Activated naive CD4-positive, alpha-beta T cell treated with anti-CD3 and anti-CD28 coated beads, Interleukin-2, amount 50 U/mL, for 24 hours (primary cell): ENCODE data around the gene GPAT3.

ENCODE experiments used
- H3K27ac Mint-ChIP-seq: one replicate; pipeline ENCODE4 v1.8.0; 2021; ENCODE audit warnings: mild to moderate bottlenecking, mixed read lengths
- H3K27me3 Mint-ChIP-seq: one replicate; pipeline ENCODE4 v1.8.0; 2021; ENCODE audit warnings: mixed read lengths
- H3K36me3 Mint-ChIP-seq: one replicate; pipeline ENCODE4 v1.8.0; 2021; ENCODE audit warnings: mixed read lengths
- H3K4me1 Mint-ChIP-seq: one replicate; pipeline ENCODE4 v1.8.0; 2021; ENCODE audit warnings: mixed read lengths
- H3K4me3 Mint-ChIP-seq: one replicate; pipeline ENCODE4 v1.8.0; 2021; ENCODE audit warnings: mild to moderate bottlenecking, mixed read lengths
- H3K9me3 Mint-ChIP-seq: one replicate; pipeline ENCODE4 v1.8.0; 2021; ENCODE audit warnings: mixed read lengths

GPAT3 gene

GRCh38 chr4:83639849-83640493 is 104.1 kb downstream of the GPAT3 start:
- no peaks in the 10 kb centered on the region for H3K9me3 Mint-ChIP-seq
- peaks cover 4% of the 10 kb centered on the region for H3K4me1 Mint-ChIP-seq

DNA sequence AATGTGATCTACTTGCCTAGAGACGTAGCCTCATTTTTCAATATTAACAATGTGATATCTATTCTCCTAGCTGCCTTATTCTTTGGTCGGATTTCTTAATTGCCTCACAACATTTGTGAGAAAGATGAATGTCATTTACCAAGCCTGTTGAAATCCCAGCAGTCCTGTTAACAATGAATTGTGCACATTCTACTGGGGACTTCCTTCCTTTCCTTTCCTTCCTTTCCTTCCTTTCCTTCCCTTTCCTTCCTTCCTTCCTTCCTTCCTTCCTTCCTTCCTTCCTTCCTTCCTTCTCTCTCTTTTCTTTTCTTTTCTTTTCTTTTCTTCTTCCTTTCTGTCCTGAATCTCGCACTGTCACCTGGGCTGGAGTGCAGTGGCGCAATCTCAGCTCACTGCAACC is 107.1 kb downstream of the GPAT3 start:
- peaks cover 1% of the 10 kb centered on the region for H3K27me3 Mint-ChIP-seq
- no peak overlapping the region for H3K4me3 Mint-ChIP-seq
- no peaks in the 10 kb centered on the region for H3K36me3 Mint-ChIP-seq
- peaks cover 4% of the 10 kb centered on the region for H3K4me1 Mint-ChIP-seq
- H3K9me3 Mint-ChIP-seq, result no peaks in the 10 kb centered on the region
- H3K27ac Mint-ChIP-seq, result no peak overlapping the region

More at GRCh38 chr4:83639849-83640493, 104.1 kb downstream of the GPAT3 start:
- no peak overlapping the region for H3K27ac Mint-ChIP-seq
- no peak overlapping the region for H3K4me3 Mint-ChIP-seq
- H3K27me3 Mint-ChIP-seq, result peaks cover 2% of the 10 kb centered on the region
- H3K36me3 Mint-ChIP-seq, result no peaks in the 10 kb centered on the region

DNA sequence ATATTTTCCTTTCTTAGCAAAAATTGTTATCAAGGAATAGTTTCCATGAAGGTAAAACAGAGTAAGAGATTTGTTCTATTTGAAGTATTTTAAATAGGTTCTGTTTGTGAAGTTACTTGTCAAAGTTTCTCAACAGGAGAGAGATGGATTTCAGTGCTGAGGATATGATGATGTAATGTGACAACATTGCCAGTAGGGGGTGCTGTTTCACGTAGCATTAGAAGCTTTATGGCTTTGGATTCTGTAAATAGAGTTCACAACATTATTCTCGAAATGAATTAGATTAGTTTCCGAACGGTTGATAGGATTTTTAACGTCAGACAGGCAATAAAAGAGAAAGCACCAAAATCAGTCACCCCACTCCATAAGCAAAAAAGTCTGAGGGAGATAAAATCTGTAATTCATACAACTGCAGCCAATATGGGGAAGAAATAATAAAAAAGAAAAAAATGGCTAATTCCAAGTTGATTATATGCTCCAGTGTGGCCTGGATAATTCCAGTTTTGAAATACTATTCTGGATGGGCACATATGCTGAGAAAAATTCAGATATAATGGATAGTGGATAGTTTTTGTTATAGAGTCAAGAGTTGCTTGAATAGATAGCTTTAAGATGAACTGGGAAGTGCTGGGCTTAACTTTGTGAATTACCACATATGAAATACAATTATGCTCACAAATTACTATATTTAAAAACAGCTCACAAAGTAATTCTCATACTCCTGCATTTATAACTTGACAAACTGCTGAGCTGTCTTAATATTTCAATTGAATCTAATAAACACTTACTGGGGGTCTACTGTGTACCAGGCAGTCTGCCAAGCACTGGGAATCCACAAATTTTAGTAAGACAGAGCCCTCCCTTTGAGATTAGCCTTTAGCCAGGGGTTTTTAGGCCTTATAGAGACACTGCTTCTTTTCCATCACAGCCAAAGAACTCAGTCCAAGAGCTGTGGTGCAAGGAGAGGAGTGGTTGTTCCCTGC is 109.1 kb downstream of the GPAT3 start:
- Mint-ChIP-seq H3K27me3 (peaks cover 1% of the 10 kb centered on the region), H3K4me3 (no peak overlapping the region), H3K36me3 (no peaks in the 10 kb centered on the region), H3K9me3 (no peaks in the 10 kb centered on the region), H3K27ac (no peak overlapping the region), H3K4me1 (peaks cover 4% of the 10 kb centered on the region)

DNA sequence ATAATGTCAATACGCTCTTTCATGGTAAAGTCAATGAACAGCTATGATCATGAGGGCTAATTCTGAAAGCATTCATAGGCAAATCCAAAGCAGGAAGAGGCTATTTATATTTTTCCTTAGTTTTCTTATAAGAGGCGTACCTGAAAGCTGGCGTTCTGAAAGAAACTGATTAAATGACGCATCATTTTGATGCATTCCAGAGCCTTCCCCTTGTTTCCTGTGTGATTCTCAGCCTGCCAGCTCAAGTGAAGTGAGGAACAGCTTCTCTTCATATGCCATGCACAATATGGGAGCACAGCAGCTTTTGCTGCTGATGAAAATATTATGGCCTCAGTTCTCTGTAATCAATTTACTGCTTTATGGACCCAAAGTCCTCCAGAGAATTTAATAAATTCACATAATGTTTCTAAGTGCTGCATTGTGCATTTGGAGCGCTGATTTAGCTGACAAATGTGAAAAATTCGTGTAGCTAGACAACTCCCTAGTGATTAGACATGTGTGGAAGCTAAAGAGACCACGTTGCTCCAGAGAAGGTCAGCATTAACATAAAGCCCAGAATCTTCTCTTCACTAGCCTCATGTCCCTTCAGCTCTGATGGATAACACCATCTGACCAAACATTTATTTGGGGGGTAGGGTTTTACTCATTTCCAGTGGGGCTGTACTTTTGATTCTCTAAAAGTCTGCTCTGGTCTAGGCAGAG is 110.8 kb downstream of the GPAT3 start:
- Mint-ChIP-seq H3K4me1 (peaks cover 4% of the 10 kb centered on the region), H3K9me3 (no peaks in the 10 kb centered on the region), H3K4me3 (no peak overlapping the region), H3K36me3 (no peaks in the 10 kb centered on the region), H3K27me3 (peaks cover 1% of the 10 kb centered on the region), H3K27ac (no peak overlapping the region)

DNA sequence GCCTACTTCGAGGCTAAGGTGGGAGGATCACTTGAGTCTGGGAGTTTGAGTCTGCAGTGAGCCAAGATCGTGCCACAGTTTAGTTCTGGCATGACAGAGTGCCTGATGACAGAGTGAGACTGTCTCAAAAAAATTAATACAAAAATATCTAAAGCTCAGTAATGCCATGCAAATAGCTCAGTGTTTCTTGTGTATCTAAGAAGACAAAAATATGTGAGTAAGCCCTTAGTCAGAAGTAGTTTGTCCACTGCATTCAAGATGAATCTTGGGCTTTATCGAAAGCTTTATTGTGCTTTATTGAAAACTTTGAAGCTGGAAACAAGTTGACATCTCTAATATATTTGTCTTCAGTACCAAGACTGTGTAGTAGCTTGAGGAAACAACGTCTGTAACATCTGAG is 115.9 kb downstream of the GPAT3 start:
- Mint-ChIP-seq H3K36me3 (no peaks in the 10 kb centered on the region), H3K9me3 (no peaks in the 10 kb centered on the region), H3K27me3 (no peaks in the 10 kb centered on the region), H3K4me3 (no peak overlapping the region), H3K27ac (no peak overlapping the region), H3K4me1 (no peaks in the 10 kb centered on the region)
